Measurements from ENCODE around the gene PSME2. TPM values are rescaled to one million over a fixed set of nuclear protein-coding genes. Genes with fewer than 3 reads are reported as not detected.

The PSME2 gene
- polyA plus RNA-seq, 3 donors: 237 to 593 (median 579) TPM

- Histone ChIP-seq H3K79me2 (ENCODE audit: insufficient read depth, low read length) (peaks cover 24% of the 10 kb centered on the region), H3K4me2 (replicated peaks; ENCODE audit: extremely low read depth, low read length, poor library complexity, severe bottlenecking) (no peak overlapping the region), H3K36me3 (replicated peaks in 1 of 2; ENCODE audit: control insufficient read depth in 1 of 2, insufficient read depth in 2 of 2, low read length in 2 of 2) (peaks cover 64 to 70% of the 10 kb centered on the region in 2 donors), H2AFZ (ENCODE audit: insufficient read depth, low read depth, low read length, poor library complexity, severe bottlenecking) (no peak overlapping the region), H3K4me3 (replicated peaks in 1 of 3; ENCODE audit: low read depth in 2 of 3, low read length in 3 of 3) (no peak overlapping the region), H3K27me3 (ENCODE audit: control insufficient read depth in 2 of 2, insufficient read depth in 2 of 2, low read length in 2 of 2) (no peaks in the 10 kb centered on the region), H4K20me1 (ENCODE audit: insufficient read depth, low read length) (peaks cover 9% of the 10 kb centered on the region), H3K9ac (ENCODE audit: insufficient read depth, low read length, poor library complexity, severe bottlenecking) (no peak overlapping the region), H3K9me3 (replicated peaks in 1 of 2; ENCODE audit: control insufficient read depth in 1 of 2, insufficient read depth in 1 of 2, low read length in 2 of 2) (no peaks in the 10 kb centered on the region), H3K4me1 (ENCODE audit: control insufficient read depth in 1 of 2, insufficient read depth in 2 of 2, low read length in 2 of 2) (peaks cover 17 to 27% of the 10 kb centered on the region in 2 donors), H3K27ac (ENCODE audit: low read depth in 1 of 2, low read length in 2 of 2) (peak overlapping the region in 1 of 2 donors; percentile 36)
- Mint-ChIP-seq H3K27ac (peak overlapping the region in 3 of 7 donors; percentile 33 to 80 (median 63)), H3K9me3 (no peaks in the 10 kb centered on the region), H3K27me3 (ENCODE audit: low read depth in 3 of 3) (peaks cover 0 to 2% (median 0%) of the 10 kb centered on the region in 3 donors), H3K4me3 (no peak overlapping the region), H3K36me3 (peaks cover 55 to 85% of the 10 kb centered on the region in 2 donors), H3K4me1 (peaks cover 25% of the 10 kb centered on the region)
- no peak for DNase-seq
- intact Hi-C loops (cut with micrococcal nuclease): no loop called here
- WGBS (ENCODE audit: insufficient coverage): 98% methylated on average over 6 of the region's 12 CpGs
- TF ChIP-seq CTCF (IDR thresholded peaks at IDR 0.05): no peak
Observed at GRCh38 chr14:24157331-24157730, 10.9 kb upstream of the PSME2 start.

- TF ChIP-seq CTCF (IDR thresholded peaks at IDR 0.05): no peak
- WGBS (ENCODE audit: insufficient coverage): 100% methylated on average over 1 of the region's 1 CpG
- H3K79me2 ChIP-seq (ENCODE audit: insufficient read depth, low read length): peaks cover 20% of the 10 kb centered on the region
- H3K4me3 Mint-ChIP-seq: no peak overlapping the region
- H3K4me1 Mint-ChIP-seq: peaks cover 20% of the 10 kb centered on the region
- no peaks in the 10 kb centered on the region for H3K27me3 ChIP-seq (ENCODE audit: control insufficient read depth in 2 of 2, insufficient read depth in 2 of 2, low read length in 2 of 2)
- no peaks in the 10 kb centered on the region for H3K9me3 ChIP-seq (replicated peaks in 1 of 2; ENCODE audit: control insufficient read depth in 1 of 2, insufficient read depth in 1 of 2, low read length in 2 of 2)
- H3K4me2 ChIP-seq (replicated peaks; ENCODE audit: extremely low read depth, low read length, poor library complexity, severe bottlenecking): no peak overlapping the region
- H3K27me3 Mint-ChIP-seq (ENCODE audit: low read depth in 3 of 3): peaks cover 0 to 2% (median 0%) of the 10 kb centered on the region in 3 donors
- H3K27ac ChIP-seq (ENCODE audit: low read depth in 1 of 2, low read length in 2 of 2): peak overlapping the region in 1 of 2 donors; percentile 36
- H3K4me1 ChIP-seq (ENCODE audit: control insufficient read depth in 1 of 2, insufficient read depth in 2 of 2, low read length in 2 of 2): peaks cover 12 to 22% of the 10 kb centered on the region in 2 donors
- H3K4me3 ChIP-seq (replicated peaks in 1 of 3; ENCODE audit: low read depth in 2 of 3, low read length in 3 of 3): no peak overlapping the region
- DNase-seq: no peak
- intact Hi-C loops (cut with micrococcal nuclease): no loop called here
- H3K9me3 Mint-ChIP-seq: no peaks in the 10 kb centered on the region
- H3K27ac Mint-ChIP-seq: peak overlapping the region in 3 of 7 donors; percentile 22 to 80 (median 61)
- no peak overlapping the region for H2AFZ ChIP-seq (ENCODE audit: insufficient read depth, low read depth, low read length, poor library complexity, severe bottlenecking)
- peaks cover 54 to 85% of the 10 kb centered on the region in 2 donors for H3K36me3 Mint-ChIP-seq
- no peak overlapping the region for H3K9ac ChIP-seq (ENCODE audit: insufficient read depth, low read length, poor library complexity, severe bottlenecking)
- H4K20me1 ChIP-seq (ENCODE audit: insufficient read depth, low read length): peaks cover 5% of the 10 kb centered on the region
- H3K36me3 ChIP-seq (replicated peaks in 1 of 2; ENCODE audit: control insufficient read depth in 1 of 2, insufficient read depth in 2 of 2, low read length in 2 of 2): peaks cover 68 to 75% of the 10 kb centered on the region in 2 donors
Observed at GRCh38 chr14:24156840-24157239, 10.4 kb upstream of the PSME2 start.
